Caco-2 (cell line): Measurements from ENCODE around the gene WDR81. TPM values are rescaled to one million over a fixed set of nuclear protein-coding genes. Genes with fewer than 3 reads are reported as not detected.

Experiments used
- BruUV-seq: library from RNA; stranded (reverse); fragments of 400-500 nt; replicated peaks from 2 replicates; lab custom pipeline; 2021; lab: Mats Ljungman, UMichigan
- CTCF ChIA-PET: fragments of 300-600 bp; sonication (Branson Sonifier 250); formaldehyde crosslinking; loops from one replicate; lab custom pipeline; 2022; ENCODE audit warnings: antibody characterized with exemption; lab: Charles Lee
- POLR2A ChIA-PET: fragments of 300-600 bp; sonication (Branson Sonifier 250); formaldehyde crosslinking; loops from one replicate; lab custom pipeline; 2022; ENCODE audit warnings: antibody characterized with exemption; lab: Charles Lee
- DNase-seq, 2 experiments: peaks; one replicate each; pipeline versions ENCODE4 v3.0.0 to v3.0.0-alpha.2; 2020 to 2022
- H3K27me3 ChIP-seq: replicated peaks from 2 replicates; pipeline ENCODE4 v1.6.0; 2011; ENCODE audit warnings: low read length; ENCODE audit not compliant: control insufficient read depth, insufficient read depth
- H3K36me3 ChIP-seq: 2 replicates; pipeline ENCODE4 v1.5.1; 2011; ENCODE audit warnings: low read length; ENCODE audit not compliant: control insufficient read depth, insufficient read depth
- H3K4me1 ChIP-seq: fragments of 250-450 bp; sonication (Bioruptor Pico); 2 replicates; pipeline ENCODE4 v1.5.1; 2020; ENCODE audit warnings: mild to moderate bottlenecking
- H3K4me3 ChIP-seq: 2 replicates; pipeline ENCODE4 v1.5.1; 2011; ENCODE audit warnings: low read depth, mild to moderate bottlenecking, control low read depth, low read length
- H3K9me3 ChIP-seq: fragments of 250-450 bp; sonication (Bioruptor Pico); 2 replicates; pipeline ENCODE4 v1.5.1; 2020; ENCODE audit warnings: mild to moderate bottlenecking, moderate library complexity
- H3K27ac Mint-ChIP-seq: one replicate; pipeline ENCODE4 v1.8.0; 2022; ENCODE audit warnings: mixed read lengths; ENCODE audit not compliant: unreplicated experiment
- H3K27me3 Mint-ChIP-seq: one replicate; pipeline ENCODE4 v1.8.0; 2022; ENCODE audit warnings: mixed read lengths; ENCODE audit not compliant: insufficient read depth, unreplicated experiment
- H3K36me3 Mint-ChIP-seq: one replicate; pipeline ENCODE4 v1.8.0; 2022; ENCODE audit warnings: mild to moderate bottlenecking, mixed read lengths; ENCODE audit not compliant: insufficient read depth, unreplicated experiment
- H3K4me1 Mint-ChIP-seq: one replicate; pipeline ENCODE4 v1.8.0; 2022; ENCODE audit warnings: low read depth, mixed read lengths; ENCODE audit not compliant: unreplicated experiment
- H3K4me3 Mint-ChIP-seq: one replicate; pipeline ENCODE4 v1.8.0; 2022; ENCODE audit warnings: mild to moderate bottlenecking, moderate library complexity, mixed read lengths; ENCODE audit not compliant: unreplicated experiment
- H3K9me3 Mint-ChIP-seq: one replicate; pipeline ENCODE4 v1.8.0; 2022; ENCODE audit warnings: mixed read lengths; ENCODE audit not compliant: unreplicated experiment
- CTCF ChIP-seq, 2 experiments: fragments of 200-600 bp in 1 of 2; IDR thresholded peaks; 1 replicate in 1 of 2; 2 replicates in 1 of 2; pipeline versions ENCODE4 v1.5.1 to v1.8.0; 2011 to 2022; ENCODE audit warnings: antibody characterized with exemption in 1 of 2, control low read depth in 1 of 2, inconsistent platforms in 1 of 2, low read depth in 1 of 2, low read length in 1 of 2, mild to moderate bottlenecking in 1 of 2, moderate library complexity in 1 of 2; ENCODE audit not compliant: insufficient read depth in 1 of 2, severe bottlenecking in 1 of 2, unreplicated experiment in 1 of 2
- intact Hi-C: fragments of 100-400 bp; cut with micrococcal nuclease; formaldehyde crosslinking; loops from one replicate; pipeline ENCODE4 v1.10.0; 2022; ENCODE audit not compliant: unreplicated experiment
- total RNA-seq: library from RNA; stranded (reverse); gene quantifications from 2 replicates; pipeline ENCODE4 v1.2.3, GENCODE V29; 2022

Gene WDR81
- total RNA-seq, 1 experiment from 2014 or later: 26.6 TPM

- BruUV-seq: no TSS peak
- intact Hi-C loops: no loop called here
- TF ChIP-seq CTCF (IDR thresholded peaks at IDR 0.05; ENCODE audit: insufficient read depth in 1 of 2, low read depth in 1 of 2, low read length in 1 of 2, severe bottlenecking in 1 of 2, unreplicated experiment in 1 of 2): no peak
- ChIA-PET CTCF (interaction anchor here (0.5 to 1.5 kb wide), 5 partner anchors 21 to 225 kb away, joined by 3 to 4 read pairs (median 3); no protein-coding TSS in a partner anchor), POLR2A (interaction anchor here (1.0 to 1.5 kb wide), 2 partner anchors 8 to 45 kb away, joined by 3 to 7 read pairs; no protein-coding TSS in a partner anchor)
- Mint-ChIP-seq H3K9me3 (no peaks in the 10 kb centered on the region), H3K27ac (peak overlapping the region; percentile 64), H3K4me1 (peaks cover 9% of the 10 kb centered on the region), H3K36me3 (peaks cover under 1% of the 10 kb centered on the region), H3K4me3 (peak overlapping the region; percentile 47), H3K27me3 (no peaks in the 10 kb centered on the region)
- Histone ChIP-seq H3K36me3 (no peaks in the 10 kb centered on the region), H3K9me3 (no peaks in the 10 kb centered on the region), H3K4me3 (peak overlapping the region; percentile 22), H3K27me3 (no peaks in the 10 kb centered on the region), H3K4me1 (peaks cover 21% of the 10 kb centered on the region)
- peak in 1 of 2 experiments; percentile 31 for DNase-seq
These were observed 37.9 kb downstream of the WDR81 start for GRCh38 chr17:1762233-1762900.

GRCh38 chr17:1762901-1763898 is 38.7 kb downstream of the WDR81 start:
- peak overlapping the region; percentile 22 for H3K4me3 ChIP-seq
- POLR2A ChIA-PET: interaction anchor here (1.5 kb wide), 1 partner anchor 46 kb away, joined by 3 read pairs; no protein-coding TSS in a partner anchor

More at GRCh38 chr17:1762901-1763898, 38.7 kb downstream of the WDR81 start:
- Mint-ChIP-seq H3K4me1 (peaks cover 9% of the 10 kb centered on the region), H3K4me3 (no peak overlapping the region), H3K36me3 (peaks cover 7% of the 10 kb centered on the region), H3K27me3 (no peaks in the 10 kb centered on the region), H3K9me3 (no peaks in the 10 kb centered on the region), H3K27ac (no peak overlapping the region)
- Histone ChIP-seq H3K27me3 (no peaks in the 10 kb centered on the region), H3K36me3 (no peaks in the 10 kb centered on the region), H3K4me1 (peaks cover 21% of the 10 kb centered on the region), H3K9me3 (no peaks in the 10 kb centered on the region)
- TSS peak; percentile 58 for BruUV-seq
- intact Hi-C loops: no loop called here
- no peak for DNase-seq
- CTCF ChIA-PET: interaction anchor here (0.5 to 1.5 kb wide), 3 partner anchors 20 to 226 kb away, joined by 3 to 4 read pairs (median 4); no protein-coding TSS in a partner anchor
- no peak for TF ChIP-seq CTCF (IDR thresholded peaks at IDR 0.05; ENCODE audit: insufficient read depth in 1 of 2, low read depth in 1 of 2, low read length in 1 of 2, severe bottlenecking in 1 of 2, unreplicated experiment in 1 of 2)
